ENCODE measurements around the gene TADA1.
"Not testable (repeated sequence)": the region's sequence is repeated elsewhere in the genome, so short reads cannot be mapped to it uniquely, and the experiment has no call there.

The TADA1 gene

GRCh38 chr1:166844791-166845190 is 31.3 kb downstream of the TADA1 start:
- DNase-seq (ENCODE audit: low read depth in 1 of 2, low spot score in 1 of 2), result no peak

- DNase-seq (ENCODE audit: low read depth in 1 of 2, low spot score in 1 of 2), result no peak
Measured at GRCh38 chr1:166843769-166844596, 32.1 kb downstream of the TADA1 start.

- no peak for DNase-seq (ENCODE audit: low read depth in 1 of 2, low spot score in 1 of 2)
Measured at GRCh38 chr1:166843322-166843721, 32.7 kb downstream of the TADA1 start.

GRCh38 chr1:166840309-166841274 is 35.5 kb downstream of the TADA1 start:
- no peak for DNase-seq (ENCODE audit: low read depth in 1 of 2, low spot score in 1 of 2)

- DNase-seq (ENCODE audit: low read depth in 1 of 2, low spot score in 1 of 2), result peak; percentile 25 to 45
Measured at GRCh38 chr1:166839600-166840308, 36.3 kb downstream of the TADA1 start.

GRCh38 chr1:166838766-166839599 is 37.1 kb downstream of the TADA1 start, which contains the start of gene POGK:
Gene POGK, plus strand, starts transcription at chr1:166839475. Its CDS starts 1,482 bp downstream, at chr1:166840957.
- DNase-seq (ENCODE audit: low read depth in 1 of 2, low spot score in 1 of 2), result peak; percentile 61 to 75

GRCh38 chr1:166836733-166837132 is 39.3 kb downstream of the TADA1 start:
- DNase-seq (ENCODE audit: low read depth in 1 of 2, low spot score in 1 of 2), result no peak

GRCh38 chr1:166829762-166830161 is 46.3 kb downstream of the TADA1 start:
- DNase-seq (ENCODE audit: low read depth in 1 of 2, low spot score in 1 of 2), result not testable (repeated sequence)

- no peak for DNase-seq (ENCODE audit: low read depth in 1 of 2, low spot score in 1 of 2)
Measured at GRCh38 chr1:166827426-166827825, 48.6 kb downstream of the TADA1 start.

- DNase-seq (ENCODE audit: low read depth in 1 of 2, low spot score in 1 of 2), result no peak
Measured at GRCh38 chr1:166822385-166822784, 53.7 kb downstream of the TADA1 start.

- no peak for DNase-seq (ENCODE audit: low read depth in 1 of 2, low spot score in 1 of 2)
Measured at GRCh38 chr1:166819974-166820373, 56.1 kb downstream of the TADA1 start.

GRCh38 chr1:166814611-166815010 is 61.5 kb downstream of the TADA1 start:
- DNase-seq (ENCODE audit: low read depth in 1 of 2, low spot score in 1 of 2), result no peak

- no peak for DNase-seq (ENCODE audit: low read depth in 1 of 2, low spot score in 1 of 2)
Measured at GRCh38 chr1:166813508-166814223, 62.4 kb downstream of the TADA1 start.

GRCh38 chr1:166811691-166812090 is 64.4 kb downstream of the TADA1 start:
- no peak for DNase-seq (ENCODE audit: low read depth in 1 of 2, low spot score in 1 of 2)

GRCh38 chr1:166808952-166809351 is 67.1 kb downstream of the TADA1 start:
- DNase-seq (ENCODE audit: low read depth in 1 of 2, low spot score in 1 of 2), result no peak
